Omental fat pad (tissue), 4 donors: ENCODE data around the gene CD93. TPM values are rescaled to one million over a fixed set of nuclear protein-coding genes. Genes with fewer than 3 reads are reported as not detected.
A peak's percentile ranks its signal among the peaks of the same experiment; 100 is the strongest.

Experiments
- ATAC-seq: fragments of 150-250 bp; one replicate; pipeline ENCODE4 v1.9.1; 2016; ENCODE audit warnings: mild to moderate bottlenecking, moderate library complexity; ENCODE audit not compliant: low FRiP score
- DNase-seq: peaks from one replicate; pipeline ENCODE4 v3.0.0-alpha.2; 2019; ENCODE audit warnings: low spot score
- total RNA-seq, 4 donors: library from RNA; depleted of rRNA; stranded (reverse); fragments of >200 nt; gene quantifications; one replicate each; pipeline ENCODE4 v1.1.0, GENCODE V29; 2016
- TF ChIP-seq, protein P1 (sequence below), 3 donors: fragments of 450-650 bp; IDR thresholded peaks; one replicate each; pipeline ENCODE4 v1.5.1; 2016 to 2017; ENCODE audit warnings: antibody characterized with exemption in 3 of 3, mild to moderate bottlenecking in 3 of 3, moderate library complexity in 2 of 3

The CD93 gene
- total RNA-seq, 4 donors from 2014 or later: 43.8 to 227 (median 140) TPM

DNA sequence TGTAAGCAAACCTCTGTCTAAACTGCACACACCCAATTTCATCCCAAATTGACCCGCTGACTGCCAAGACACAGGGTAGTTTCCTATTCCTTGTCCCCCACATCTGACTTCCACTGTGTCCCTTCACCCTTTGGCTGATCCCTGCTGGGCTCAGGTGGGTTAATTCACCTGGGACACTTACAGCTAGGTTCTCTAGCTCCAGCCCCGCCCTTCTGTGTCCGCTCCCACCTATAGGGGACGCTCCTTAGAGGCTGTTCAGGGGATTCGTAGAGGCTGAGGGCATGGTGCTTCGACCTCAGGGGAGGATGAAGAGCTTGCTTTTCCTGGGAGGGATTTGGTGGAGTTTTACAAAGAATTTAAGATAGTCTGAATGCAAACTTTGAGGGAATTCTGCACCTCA is 4.0 kb upstream of the CD93 start:
- ATAC-seq (no peak), DNase-seq (no peak)
- TF ChIP-seq, protein P1, sequence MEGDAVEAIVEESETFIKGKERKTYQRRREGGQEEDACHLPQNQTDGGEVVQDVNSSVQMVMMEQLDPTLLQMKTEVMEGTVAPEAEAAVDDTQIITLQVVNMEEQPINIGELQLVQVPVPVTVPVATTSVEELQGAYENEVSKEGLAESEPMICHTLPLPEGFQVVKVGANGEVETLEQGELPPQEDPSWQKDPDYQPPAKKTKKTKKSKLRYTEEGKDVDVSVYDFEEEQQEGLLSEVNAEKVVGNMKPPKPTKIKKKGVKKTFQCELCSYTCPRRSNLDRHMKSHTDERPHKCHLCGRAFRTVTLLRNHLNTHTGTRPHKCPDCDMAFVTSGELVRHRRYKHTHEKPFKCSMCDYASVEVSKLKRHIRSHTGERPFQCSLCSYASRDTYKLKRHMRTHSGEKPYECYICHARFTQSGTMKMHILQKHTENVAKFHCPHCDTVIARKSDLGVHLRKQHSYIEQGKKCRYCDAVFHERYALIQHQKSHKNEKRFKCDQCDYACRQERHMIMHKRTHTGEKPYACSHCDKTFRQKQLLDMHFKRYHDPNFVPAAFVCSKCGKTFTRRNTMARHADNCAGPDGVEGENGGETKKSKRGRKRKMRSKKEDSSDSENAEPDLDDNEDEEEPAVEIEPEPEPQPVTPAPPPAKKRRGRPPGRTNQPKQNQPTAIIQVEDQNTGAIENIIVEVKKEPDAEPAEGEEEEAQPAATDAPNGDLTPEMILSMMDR (IDR thresholded peaks at IDR 0.05): no peak

DNA sequence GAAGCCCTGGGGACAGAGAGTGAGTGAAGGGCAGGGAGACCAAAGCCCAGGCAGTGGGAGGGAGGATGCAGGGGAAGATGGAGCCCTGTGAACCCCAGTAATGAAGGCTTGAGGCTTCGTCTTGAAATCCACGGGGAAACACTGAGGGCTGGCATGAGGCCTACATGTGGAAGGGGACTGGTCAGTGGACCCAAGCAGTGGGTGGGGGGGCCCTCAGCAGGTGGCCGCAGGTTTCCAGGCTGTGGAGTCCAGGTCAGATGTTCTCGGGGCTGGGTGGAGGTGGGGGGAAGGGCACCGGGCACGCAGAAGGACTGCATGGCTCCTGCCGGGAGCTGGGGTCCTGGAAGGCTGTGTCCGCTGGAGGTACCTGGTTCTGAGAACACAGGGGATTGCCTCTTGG is 2.7 kb upstream of the CD93 start:
- TF ChIP-seq, protein P1 (IDR thresholded peaks at IDR 0.05): no peak
- no peak for ATAC-seq
- no peak for DNase-seq

- TF ChIP-seq, protein P1 (IDR thresholded peaks at IDR 0.05): no peak
- DNase-seq (no peak), ATAC-seq (no peak)
These were observed 1.6 kb upstream of the CD93 start for GRCh38 chr20:23087587-23088251.

DNA sequence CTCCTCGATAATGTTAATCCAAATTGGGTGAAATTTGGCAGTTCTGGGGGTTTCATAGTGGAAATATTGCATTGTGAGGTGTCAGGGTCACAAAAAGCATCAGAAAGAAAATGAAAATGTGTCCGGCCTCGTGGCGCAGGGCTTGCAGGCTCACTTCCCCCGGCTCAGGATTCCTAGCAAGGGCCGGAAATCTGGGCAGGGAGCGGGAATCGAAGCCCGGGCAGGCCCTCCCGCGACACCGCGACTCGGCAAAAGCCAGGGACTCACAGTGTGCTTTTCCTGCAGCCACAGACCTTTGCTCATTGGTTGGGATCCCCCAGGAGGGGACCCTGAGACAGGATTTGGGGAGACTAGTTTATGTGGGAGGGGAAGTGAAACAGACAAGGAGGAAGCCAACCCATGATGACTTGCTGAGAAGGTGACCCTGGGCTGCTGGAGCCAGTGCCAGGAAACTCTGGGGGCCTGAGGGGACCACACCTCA is 847 bp upstream of the CD93 start:
- TF ChIP-seq, protein P1 (IDR thresholded peaks at IDR 0.05): no peak
- ATAC-seq (peak; percentile 27), DNase-seq (no peak)

DNA sequence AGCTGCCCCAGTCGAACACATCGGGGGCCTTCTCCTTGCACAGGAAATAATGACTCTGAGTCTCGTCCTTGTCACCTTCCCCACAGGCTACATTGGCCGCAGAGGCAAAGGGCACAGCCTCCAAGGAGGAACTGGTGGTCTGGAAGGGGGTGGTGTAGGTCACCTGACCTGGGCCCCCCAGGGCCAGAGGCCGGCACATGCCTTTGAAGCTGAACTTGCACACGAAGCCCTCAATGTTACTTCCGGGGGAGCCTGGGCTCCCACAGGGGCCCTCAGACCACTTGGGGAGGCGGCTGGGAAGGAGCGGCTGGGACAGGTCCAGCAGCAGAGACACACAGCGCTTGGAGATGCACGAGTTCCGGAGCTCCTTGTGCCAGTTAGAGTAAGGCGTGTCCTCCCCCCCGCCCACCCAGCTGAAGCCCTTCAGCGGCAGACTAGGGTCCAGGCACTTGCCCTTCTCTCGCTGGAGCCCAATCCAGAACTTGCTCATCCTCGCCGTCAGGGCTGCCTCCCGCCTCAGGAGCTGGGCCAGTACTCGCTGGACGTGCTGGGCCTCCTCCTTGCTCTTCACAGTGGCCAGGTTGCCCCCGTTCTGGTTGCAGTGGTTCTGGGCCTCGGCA is 578 bp downstream of the CD93 start:
- TF ChIP-seq, protein P1 (IDR thresholded peaks at IDR 0.05): no peak
- no peak for DNase-seq
- no peak for ATAC-seq

DNA sequence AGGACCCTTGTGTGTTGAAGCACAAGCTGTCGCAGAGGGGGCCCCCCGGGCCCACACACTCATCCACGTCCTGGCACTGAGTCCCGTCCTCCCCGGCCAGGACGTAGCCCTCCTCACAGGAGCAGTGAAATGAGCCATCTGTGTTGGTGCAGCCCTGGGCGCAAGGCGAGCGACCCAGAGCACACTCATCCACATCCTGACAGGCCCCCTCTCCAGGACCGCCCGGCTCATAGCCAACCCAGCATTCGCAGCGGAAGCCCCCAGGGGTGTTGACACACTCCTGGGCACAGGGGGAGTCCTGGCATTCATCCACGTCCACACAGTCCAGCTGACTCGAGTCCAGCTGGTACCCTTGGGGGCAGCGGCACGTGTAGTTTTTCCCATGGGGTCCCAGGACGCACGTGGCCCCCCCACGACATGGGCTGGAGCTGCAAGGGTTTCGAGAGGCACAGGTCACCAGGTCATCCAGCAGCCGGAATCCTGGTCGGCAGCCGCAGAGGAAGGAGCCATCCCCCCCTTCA is 1.2 kb downstream of the CD93 start:
- TF ChIP-seq, protein P1 (IDR thresholded peaks at IDR 0.05): no peak
- no peak for DNase-seq
- no peak for ATAC-seq
